Astrocyte of the spinal cord (primary cell): ENCODE data around the gene ANKH.

Experiments
- DNase-seq: peaks from one replicate; pipeline ENCODE4 v3.0.0; 2011; ENCODE audit warnings: low read depth, low spot score
- H3K4me3 ChIP-seq: 2 replicates; pipeline ENCODE4 v1.5.1; 2011; ENCODE audit warnings: low read depth, mild to moderate bottlenecking, low read length, moderate library complexity
- CTCF ChIP-seq: IDR thresholded peaks from 2 replicates; pipeline ENCODE4 v1.5.1; 2012; ENCODE audit warnings: low read depth, mild to moderate bottlenecking, low read length, inconsistent platforms
- in situ Hi-C: cut with HindIII; loops from 2 replicates; pipeline ENCODE4 v1.10.0; 2017; ENCODE audit warnings: low sequenced_read_pairs

Gene ANKH

GRCh38 chr5:14728459-14728938, 143.1 kb downstream of the ANKH start:
- no peak for DNase-seq
- TF ChIP-seq CTCF: no peak
- in situ Hi-C loops: no loop called here
- H3K4me3 ChIP-seq: no peak overlapping the region

GRCh38 chr5:14727928-14728458, 143.6 kb downstream of the ANKH start:
- no peak for TF ChIP-seq CTCF

GRCh38 chr5:14727428-14727865, 144.1 kb downstream of the ANKH start:
- no peak overlapping the region for H3K4me3 ChIP-seq
- in situ Hi-C loops: no loop called here
- peak; percentile 87 for TF ChIP-seq CTCF
- DNase-seq: peak; percentile 88

More at GRCh38 chr5:14727928-14728458, 143.6 kb downstream of the ANKH start:
- DNase-seq: no peak
- H3K4me3 ChIP-seq: no peak overlapping the region
- in situ Hi-C loops: no loop called here

GRCh38 chr5:14726066-14726838, 145.3 kb downstream of the ANKH start:
- H3K4me3 ChIP-seq: no peak overlapping the region
- TF ChIP-seq CTCF: no peak
- in situ Hi-C loops: no loop called here
- DNase-seq: peak; percentile 46

- in situ Hi-C loops: no loop called here
- TF ChIP-seq CTCF: no peak
- DNase-seq: no peak
- H3K4me3 ChIP-seq: no peak overlapping the region
Observed at GRCh38 chr5:14724633-14725032, 146.9 kb downstream of the ANKH start.

GRCh38 chr5:14723701-14724132, 147.9 kb downstream of the ANKH start:
- in situ Hi-C loops: no loop called here
- no peak for DNase-seq
- no peak for TF ChIP-seq CTCF

More at GRCh38 chr5:14723701-14724132, 147.9 kb downstream of the ANKH start:
- H3K4me3 ChIP-seq: no peak overlapping the region
